NCI-H128 (cell line): ENCODE measurements around the gene TBC1D9B.
"Not testable (repeated sequence)": the region's sequence is repeated elsewhere in the genome, so short reads cannot be mapped to it uniquely, and the experiment has no call there.

Experiments used
- DNase-seq: peaks from one replicate; lab custom pipeline; 2025; ENCODE audit not compliant: unreplicated experiment; lab: John Stamatoyannopoulos, UW

The TBC1D9B gene

GRCh38 chr5:179886190-179886911 lies 21.3 kb downstream of the TBC1D9B start:
- no peak for DNase-seq

GRCh38 chr5:179885491-179886090 lies 22.1 kb downstream of the TBC1D9B start:
- no peak for DNase-seq

- DNase-seq: no peak
Measured at GRCh38 chr5:179883163-179883562, 24.5 kb downstream of the TBC1D9B start.

- DNase-seq: no peak
Measured at GRCh38 chr5:179882338-179882737, 25.4 kb downstream of the TBC1D9B start.

GRCh38 chr5:179880848-179881590 lies 26.7 kb downstream of the TBC1D9B start:
- DNase-seq: no peak

GRCh38 chr5:179880066-179880650 lies 27.5 kb downstream of the TBC1D9B start:
- no peak for DNase-seq

GRCh38 chr5:179879690-179880010 lies 28.0 kb downstream of the TBC1D9B start:
- DNase-seq: no peak

- no peak for DNase-seq
Measured at GRCh38 chr5:179879003-179879689, 28.6 kb downstream of the TBC1D9B start.

- no peak for DNase-seq
Measured at GRCh38 chr5:179878222-179879002, 29.3 kb downstream of the TBC1D9B start.

- DNase-seq: no peak
Measured at GRCh38 chr5:179876610-179876952, 31.1 kb downstream of the TBC1D9B start.

- no peak for DNase-seq
Measured at GRCh38 chr5:179875741-179876609, 31.7 kb downstream of the TBC1D9B start.

GRCh38 chr5:179874536-179875292 lies 33.0 kb downstream of the TBC1D9B start:
- no peak for DNase-seq

GRCh38 chr5:179874136-179874535 lies 33.6 kb downstream of the TBC1D9B start:
- no peak for DNase-seq

GRCh38 chr5:179873588-179874110 lies 34.0 kb downstream of the TBC1D9B start:
- no peak for DNase-seq

GRCh38 chr5:179872828-179873575 lies 34.7 kb downstream of the TBC1D9B start:
- no peak for DNase-seq

GRCh38 chr5:179872055-179872827 lies 35.5 kb downstream of the TBC1D9B start:
- DNase-seq: no peak

- not testable (repeated sequence) for DNase-seq
Measured at GRCh38 chr5:179871533-179871932, 36.2 kb downstream of the TBC1D9B start.
